Middle frontal gyrus (tissue), 1 donor: ENCODE data around the gene ANXA6.

ENCODE experiments used
- DNase-seq: peaks from one replicate; pipeline ENCODE4 v3.0.0-alpha.2; 2015; ENCODE audit warnings: low spot score; ENCODE audit errors: extremely low spot score

The ANXA6 gene

DNA sequence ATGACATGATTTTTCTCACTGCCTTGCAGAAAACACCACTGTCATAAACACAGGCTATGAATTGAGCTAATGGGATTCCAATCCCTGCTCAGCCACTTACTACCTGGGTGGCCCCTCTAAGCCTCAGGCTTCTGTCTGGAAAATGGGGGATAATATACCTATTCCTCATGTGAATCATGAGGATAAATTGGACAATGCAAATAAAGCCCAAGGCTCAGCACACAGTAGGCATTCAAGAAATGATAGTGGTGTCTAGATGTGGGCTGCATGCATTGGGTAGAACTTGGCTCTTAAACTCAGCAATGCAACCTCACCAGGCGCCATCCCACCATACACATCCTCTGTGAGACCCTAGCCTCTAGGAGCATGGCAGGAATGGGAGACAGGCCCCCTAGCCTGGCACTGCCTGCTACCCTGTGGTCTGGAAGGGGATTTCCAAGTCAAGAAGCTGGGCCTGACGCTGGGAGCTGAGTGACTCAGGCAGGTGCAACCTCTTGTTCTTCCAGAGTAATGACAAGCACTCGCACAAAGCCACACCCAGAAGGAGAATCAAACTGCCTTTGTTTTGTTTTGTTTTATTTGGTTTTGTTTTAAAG is 74.4 kb downstream of the ANXA6 start:
- no peak for DNase-seq

DNA sequence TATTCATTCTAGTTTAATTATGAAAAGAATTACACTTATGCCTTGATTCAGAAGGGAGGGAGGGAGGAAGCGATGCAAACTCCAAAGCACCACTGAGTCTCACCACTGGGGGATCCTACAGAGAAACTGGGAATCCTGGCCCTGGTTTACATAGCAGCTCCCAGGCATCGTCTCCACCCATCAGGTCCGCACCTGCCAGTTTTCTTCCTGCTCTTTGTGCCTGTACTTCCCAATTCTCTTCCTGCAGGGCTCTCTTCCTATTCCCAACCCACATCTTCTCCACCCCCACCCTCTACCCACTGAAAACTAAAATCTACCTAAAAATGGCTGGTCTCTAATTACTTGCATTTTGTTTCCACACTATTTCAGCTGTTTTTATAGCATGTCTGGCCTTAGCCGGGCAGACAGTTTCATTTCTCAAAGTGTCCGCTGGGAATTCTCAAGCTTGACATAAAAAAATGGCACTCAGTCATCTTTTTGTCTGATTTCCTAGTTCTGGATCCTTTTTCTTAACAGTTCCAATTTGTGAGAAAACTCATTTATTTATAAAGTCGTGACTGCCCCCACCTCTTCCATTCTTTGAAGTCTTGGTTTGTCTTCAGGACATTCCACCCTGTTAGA is 75.2 kb downstream of the ANXA6 start:
- DNase-seq: no peak

DNA sequence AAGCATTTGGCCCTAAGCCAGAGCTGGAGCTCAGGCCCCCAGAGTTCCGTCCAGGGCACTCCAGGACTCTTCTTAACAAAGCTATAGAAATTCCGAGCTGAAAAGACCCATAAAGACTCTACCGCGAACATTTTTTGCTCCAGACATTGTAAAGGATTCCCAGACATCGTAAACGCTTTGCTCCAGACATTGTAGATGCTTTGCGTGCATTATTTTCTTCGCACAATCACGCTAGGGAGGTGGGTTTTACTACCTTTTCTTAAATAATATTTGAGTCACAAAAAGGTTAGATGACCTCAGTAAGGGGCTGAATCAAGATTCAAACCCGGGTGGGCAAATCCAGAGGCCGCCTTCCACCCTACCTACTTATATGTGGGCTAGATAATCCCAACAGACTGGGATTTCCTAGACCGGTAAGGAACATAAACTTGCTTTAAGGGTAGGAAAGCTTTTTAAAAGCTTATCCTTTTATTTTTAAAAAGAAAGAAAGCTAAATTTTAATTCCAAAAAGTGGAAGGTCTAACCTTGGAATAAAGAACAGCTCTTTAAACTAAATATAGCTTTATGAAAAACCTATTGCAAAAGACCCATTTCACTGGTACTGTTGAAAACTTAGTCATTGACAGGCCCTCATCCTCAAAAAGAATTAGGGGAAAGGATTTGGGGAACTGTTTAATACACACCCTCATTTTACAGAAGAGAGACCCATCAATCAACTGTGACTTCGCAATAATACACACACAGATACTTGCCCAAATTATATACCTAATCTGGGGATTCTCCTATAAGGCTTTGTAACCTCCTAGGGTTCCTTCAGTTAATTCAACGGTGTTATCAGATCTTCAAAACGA is 75.9 kb downstream of the ANXA6 start:
- peak; percentile 5 for DNase-seq

DNA sequence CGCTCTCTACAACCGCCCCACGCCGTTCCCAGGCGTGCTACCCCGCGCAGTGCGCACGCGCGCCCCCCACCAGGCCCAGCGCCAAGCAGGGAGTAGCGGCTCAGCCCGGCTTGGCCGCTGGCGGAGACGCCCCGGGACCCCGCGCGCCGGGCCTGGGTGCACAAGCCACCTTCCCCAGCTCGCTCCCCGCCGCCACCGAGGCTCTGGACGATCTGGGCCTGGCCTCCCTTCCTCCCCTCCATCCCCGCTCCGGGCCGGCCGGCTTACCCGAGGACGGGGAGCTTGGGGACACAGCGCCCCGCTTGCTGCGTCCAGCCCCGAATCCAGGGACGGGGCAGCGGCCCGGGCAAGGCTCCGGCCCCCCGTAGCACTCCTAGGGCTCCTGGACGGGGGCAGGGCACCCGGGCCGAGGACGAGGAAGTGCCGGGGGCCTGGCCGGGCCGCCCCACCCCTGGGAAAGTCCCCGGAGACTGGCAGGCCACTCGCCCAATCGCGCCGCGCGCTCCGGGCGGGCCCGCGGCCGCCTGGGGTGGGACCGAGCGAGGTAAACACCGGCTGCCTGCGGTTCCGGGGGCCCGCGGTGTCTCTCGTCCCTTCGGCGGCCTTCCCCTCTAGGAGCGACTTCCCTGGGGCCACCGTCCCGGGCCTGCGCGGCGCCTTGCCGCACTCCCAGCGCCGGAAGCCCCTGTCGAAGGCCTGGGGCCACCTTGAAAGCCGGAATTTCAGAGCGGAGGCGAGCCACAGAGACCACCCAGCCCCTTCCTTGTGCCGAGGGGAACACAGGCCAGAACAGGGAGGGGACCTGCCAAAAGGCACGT is 76.8 kb downstream of the ANXA6 start, which contains the start of gene TNIP1:
Gene TNIP1 (minus strand): TSS at position 422 of the 818 bp plus-strand sequence. CDS start 15,939 bp downstream, outside the sequence.
- peak; percentile 75 for DNase-seq

DNA sequence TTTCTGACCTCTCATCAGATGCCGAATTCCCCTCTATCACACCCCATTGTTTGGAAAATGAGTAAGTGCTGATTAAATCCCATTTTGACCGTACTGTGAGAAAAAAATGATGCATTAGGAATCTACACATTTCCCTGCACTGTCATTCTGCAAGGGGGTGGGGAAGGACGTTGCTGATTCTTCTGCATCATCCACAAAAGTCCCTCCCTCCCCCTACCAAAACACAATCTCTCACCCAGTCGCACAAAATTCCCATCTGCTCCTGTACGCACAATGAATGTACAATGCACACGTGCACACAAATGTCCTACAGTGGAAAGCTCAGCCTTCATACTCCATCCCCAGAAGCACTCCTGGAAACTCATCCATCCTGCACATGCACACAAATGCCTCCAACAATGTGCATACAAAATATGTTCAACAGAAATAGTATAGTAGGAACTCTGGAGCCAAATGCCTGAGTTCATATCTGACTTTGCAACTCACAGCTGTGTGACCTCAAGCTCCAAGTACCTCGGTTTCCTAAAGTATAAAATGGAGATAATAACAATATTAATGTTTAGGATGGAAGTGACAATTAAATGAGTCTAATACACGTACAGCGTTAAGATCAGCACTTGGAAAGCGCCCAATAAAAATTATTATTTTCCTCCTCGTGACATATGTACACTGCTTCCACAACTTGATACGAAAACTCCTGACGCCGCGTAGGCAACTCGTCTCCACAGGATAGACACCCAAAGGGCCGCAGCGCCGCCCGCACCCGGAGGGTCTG is 77.6 kb downstream of the ANXA6 start:
- peak; percentile 7 for DNase-seq

DNA sequence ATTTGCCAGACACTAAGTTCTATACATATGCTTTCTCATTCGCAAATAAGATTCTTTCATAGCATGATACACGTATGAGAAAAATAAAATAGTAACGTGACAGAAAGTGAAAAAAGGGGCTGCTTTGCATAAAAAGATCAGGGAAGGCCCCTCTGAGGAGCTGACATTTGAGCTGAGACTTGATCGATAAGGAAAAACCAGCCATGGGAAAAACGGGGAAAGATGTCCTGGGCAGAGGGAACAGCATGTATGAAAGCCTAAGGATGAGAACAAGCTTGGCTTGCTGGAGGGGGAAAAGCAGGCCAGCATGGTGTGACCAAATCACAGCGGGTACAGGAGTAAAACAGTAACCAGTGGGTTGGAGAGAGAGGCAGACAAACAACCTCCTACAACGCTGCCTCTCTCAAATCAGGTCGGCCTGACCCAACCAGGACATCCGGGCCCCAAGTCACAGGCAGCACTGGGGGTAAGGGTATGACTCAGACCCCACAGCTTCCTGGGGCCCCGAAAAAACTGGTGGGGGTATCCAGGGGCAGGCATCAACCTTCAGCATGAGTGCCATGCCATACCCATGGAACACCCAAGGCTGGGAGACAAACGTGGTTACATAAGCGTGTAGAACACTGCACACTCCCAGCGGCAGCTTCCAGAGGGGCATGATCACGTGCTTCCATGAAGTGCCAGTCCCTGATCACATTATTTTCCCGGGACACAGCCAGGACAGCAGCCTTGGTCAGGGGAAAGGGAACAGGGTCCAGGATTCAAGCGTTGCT is 78.9 kb downstream of the ANXA6 start:
- DNase-seq: no peak

DNA sequence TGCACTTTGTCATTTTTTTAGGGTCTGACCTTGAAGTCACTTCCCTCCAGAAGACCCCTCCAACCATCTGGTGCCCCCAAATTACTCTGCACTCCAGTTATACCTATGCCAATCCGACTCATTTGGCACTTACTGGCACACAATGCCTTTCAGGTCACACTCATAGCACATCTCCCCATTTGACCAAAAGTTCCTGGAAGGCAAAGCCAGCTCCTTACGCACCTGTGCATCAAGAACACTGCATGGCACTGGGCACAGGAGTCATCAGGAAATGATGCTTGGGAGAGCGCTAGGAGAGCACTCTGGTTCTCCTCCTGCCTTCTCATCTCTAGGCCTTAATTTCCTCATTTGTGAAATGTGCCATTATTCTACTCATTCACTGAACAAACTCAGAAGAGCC is 79.6 kb downstream of the ANXA6 start:
- no peak for DNase-seq

DNA sequence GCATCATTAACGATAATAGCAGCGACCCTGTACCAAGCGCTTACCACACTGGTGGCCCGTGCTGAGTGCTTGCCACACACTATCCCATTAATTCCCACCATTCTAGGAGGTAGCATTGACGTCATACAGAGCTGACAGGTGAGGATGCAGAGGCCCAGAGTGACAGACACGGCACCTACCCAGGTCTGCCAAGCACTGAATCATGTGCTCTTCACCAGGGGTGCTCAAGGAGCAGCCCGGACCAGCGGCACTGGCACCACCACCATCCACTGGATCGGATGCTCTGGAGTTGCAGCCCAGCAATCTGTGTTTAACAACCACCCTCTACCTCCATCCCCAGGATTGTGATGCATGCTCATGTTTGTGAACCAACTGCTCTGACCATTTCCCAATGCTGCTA is 80.2 kb downstream of the ANXA6 start:
- DNase-seq: no peak

DNA sequence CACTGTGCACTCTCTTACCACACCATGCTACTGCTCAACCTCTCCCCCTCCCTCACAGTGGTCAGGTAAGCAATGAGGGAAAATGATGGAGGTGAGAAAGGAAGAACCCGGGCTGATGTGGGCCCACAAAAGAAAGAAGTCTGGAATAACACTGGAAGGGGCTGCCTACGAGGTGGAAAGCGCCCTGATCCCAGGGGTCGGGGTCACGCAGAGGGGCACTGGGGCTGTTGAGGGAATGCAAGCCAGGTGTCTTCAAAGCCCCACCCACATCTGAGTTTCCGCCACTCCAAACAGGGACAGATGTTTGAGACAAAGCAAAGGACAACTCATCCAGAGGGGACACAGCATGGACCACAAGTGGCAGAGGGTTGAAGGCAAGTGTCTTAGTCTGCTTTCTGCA is 81.0 kb downstream of the ANXA6 start:
- DNase-seq: no peak

DNA sequence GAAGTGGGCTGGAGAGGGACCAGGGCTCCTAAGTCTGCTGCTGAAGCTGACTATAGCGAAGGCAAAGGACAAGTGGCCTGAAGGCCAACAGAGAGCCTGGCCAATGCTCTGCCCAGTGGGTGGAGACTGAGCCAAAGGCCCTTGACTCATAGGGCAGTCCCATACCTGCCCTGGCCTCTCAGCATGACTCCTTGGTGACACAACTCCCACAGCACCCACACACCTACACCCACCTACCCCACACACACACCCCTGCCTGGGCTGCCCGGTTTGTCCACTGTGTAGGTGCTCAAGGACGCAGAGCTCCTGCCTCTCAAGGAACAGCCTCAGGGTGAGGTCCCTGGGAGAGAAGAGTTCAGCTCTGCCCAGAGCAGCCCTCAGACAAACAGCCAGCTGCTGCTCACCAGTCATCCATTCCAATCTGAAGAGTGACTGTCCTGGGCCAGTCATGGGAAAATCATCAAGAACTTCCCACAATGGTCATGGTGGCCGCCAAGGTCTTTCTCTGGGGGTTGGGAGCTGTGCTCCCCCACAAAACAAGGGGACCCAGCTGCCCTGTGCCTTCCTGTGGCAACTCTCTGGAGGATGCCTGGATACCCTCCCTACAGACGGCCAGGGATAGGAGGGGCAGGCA is 81.8 kb downstream of the ANXA6 start:
- DNase-seq: no peak

DNA sequence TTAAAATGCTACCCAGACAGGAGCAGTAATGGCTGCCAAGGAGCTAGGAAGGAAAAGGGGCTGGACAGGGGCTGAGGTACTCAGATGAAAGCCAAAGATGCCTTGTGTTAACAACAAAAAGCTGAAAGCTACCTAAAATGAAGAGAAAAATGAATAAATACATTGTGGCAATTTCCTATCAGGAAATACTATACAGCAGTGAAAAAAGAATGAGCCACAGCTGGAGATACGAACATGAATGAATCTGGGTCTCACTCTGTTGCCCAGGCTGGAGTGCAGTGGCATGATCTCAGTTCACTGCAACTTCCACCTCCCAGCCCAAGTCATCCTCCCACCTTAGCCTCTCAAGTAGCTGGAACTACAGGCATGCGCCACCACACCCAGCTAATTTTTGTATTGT is 83.0 kb downstream of the ANXA6 start:
- no peak for DNase-seq

DNA sequence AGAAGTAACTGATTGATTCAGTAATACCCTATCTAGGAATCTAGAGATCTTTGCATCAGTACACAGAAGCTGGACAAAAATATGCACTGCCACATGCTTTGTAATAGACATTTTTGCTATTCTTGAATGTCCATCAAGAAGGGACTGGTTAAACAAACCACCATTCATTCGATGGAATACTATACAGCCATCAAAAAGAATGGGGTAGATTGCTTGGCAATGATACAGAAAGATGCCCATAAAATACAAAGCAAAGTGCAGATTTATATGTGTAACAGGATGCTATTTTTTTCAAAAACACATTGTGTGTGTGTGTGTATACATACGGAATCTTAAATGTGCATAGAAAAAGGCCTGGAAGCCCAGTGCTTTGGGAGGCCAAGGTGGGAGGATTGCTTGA is 84.3 kb downstream of the ANXA6 start:
- no peak for DNase-seq

DNA sequence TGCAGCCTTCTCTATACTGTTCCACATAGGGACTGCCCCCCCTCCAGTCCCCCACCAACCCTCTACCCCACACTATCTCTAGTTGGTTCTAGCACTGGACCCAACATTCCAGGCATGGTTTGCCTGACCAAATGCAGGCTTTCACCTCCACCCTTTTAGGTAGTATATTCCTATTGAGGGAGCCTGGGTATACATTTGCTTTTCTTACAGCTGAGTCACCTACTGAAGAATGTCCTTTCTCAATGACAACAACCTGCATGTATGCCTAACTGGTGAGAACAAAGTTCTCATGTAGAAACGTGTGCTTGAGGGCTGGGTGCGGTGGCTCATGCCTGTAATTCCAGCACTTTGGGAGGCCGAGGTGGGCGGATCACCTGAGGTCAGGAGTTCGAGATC is 85.0 kb downstream of the ANXA6 start:
- DNase-seq: no peak

DNA sequence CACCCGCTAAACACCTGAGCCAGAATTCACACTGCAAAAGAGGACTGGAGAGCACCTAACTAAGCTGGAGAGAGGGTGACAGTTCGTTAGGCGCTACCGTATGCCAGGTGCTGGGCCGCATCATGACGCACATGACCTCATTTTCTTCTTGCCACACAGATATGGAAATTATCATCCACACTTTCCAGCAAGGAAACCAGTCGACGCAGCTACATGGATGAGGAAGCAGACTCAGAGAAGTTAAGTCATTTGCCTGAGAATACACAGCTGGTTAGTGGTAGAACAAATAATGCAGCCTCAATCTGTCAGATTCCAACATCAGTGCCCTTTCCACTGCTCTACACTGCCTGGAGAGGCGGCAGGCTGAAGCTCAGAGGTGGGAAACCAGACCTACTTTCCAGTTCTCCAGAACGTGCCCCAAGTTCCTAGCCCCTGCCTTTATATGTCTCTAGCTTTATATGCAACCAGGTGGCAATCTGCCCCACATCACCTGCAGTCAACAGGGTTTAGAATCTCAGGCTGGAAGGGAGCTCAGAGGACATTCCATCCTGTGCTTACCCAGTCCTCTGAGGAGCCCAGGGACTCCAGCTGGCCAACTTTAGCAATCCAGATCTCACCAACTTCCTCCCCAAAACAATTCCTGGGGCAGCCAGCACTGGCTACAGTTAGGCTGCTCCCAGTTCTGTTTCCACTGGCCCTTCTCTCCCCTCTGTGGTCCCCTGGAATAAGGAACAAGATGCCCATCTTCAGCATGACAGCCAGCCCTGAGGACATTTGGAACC is 85.5 kb downstream of the ANXA6 start:
- DNase-seq: no peak

DNA sequence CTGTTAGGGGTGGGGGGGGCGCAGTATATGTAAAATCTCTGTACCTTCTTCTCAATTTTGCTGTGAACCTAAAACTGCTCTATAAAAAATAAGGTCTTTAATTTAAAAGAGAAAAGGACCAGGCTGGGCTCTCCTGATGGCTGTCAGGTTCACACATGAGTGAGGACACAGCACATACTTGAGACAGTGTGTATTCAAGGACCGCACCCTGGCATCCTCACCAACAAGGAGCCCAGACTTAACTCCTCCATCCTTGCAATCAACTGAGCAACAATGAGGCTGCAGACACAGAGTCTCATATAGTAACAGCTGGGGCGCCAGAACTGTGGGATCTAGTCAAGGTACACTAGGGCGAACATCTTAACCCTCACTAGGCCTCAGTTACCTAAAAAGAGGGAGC is 86.6 kb downstream of the ANXA6 start:
- no peak for DNase-seq

DNA sequence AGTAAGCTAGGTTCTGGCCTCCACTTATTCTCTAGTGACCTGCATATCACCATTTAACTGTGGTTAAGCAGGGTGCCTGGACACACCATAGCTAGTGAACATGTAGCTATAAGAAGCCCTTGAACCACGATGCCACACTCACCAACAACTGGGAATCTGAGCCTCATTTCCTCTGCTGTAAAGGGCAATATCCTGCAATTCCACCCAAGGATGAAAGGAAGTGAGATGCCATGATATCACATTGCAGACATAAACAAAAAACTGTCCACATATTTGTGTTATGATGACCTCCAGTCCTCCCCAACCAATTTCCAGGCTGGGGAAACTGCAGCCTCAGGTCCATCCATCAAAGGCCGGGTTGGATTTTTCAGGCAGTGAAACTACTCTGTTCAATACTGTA is 87.1 kb downstream of the ANXA6 start:
- no peak for DNase-seq

DNA sequence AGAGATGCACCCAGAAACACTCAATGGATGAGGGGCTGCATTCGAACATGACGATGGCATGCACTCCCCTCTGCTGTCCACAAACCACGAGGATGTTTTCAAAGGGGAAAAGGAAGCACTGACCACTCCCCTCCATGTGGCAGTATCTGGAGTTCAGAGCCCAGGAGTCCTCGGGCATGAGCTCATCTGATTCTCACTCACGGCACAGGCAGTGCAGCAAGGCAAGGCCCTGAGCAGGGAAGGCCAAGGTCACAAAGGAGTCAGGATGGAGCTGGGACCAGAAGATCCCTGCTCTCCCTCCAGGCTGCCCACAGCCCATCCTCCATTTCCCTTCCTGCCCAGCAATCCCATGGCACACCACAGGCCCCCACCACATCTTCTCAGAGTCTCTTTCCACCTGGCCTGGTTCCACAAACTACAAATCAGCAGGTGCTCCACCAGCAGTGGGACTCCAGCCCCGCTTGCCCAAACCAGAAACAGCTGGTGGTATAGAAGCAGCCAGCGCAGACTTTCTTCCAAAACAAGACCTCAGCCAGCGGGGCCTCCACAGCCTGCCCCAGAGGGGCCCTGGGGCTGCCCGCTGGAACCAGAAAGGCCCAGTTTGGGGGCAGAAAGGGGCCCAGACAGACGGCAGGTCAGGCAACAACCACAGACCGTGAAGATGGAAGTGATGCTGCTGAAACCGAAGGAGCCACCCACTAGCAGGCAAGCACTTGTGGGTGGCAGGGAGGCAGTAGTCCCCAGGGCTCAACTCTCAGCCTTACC is 89.0 kb downstream of the ANXA6 start:
- DNase-seq: no peak
